ENCODE data around the gene ZDHHC24. TPM values are rescaled to one million over a fixed set of nuclear protein-coding genes. Genes with fewer than 3 reads are reported as not detected.

The ZDHHC24 gene
- total RNA-seq, 1 experiment from 2014 or later = 26.9 TPM

GRCh38 chr11:66556086-66556485, 10.2 kb upstream of the ZDHHC24 start:
- CTCF ChIA-PET = no interaction called here
- H3K4me3 ChIP-seq (ENCODE audit: low read depth, low read length) = no peak overlapping the region
- DNase-seq = no peak
- no TSS peak for BruUV-seq (replicated peaks)
- Mint-ChIP-seq H3K27ac (ENCODE audit: unreplicated experiment) (no peak overlapping the region), H3K27me3 (ENCODE audit: insufficient read depth, unreplicated experiment) (no peaks in the 10 kb centered on the region), H3K9me3 (ENCODE audit: unreplicated experiment) (no peaks in the 10 kb centered on the region), H3K36me3 (ENCODE audit: insufficient read depth, unreplicated experiment) (no peaks in the 10 kb centered on the region), H3K4me1 (ENCODE audit: low read depth, unreplicated experiment) (no peaks in the 10 kb centered on the region), H3K4me3 (ENCODE audit: unreplicated experiment) (no peak overlapping the region)
- intact Hi-C loops (cut with micrococcal nuclease; ENCODE audit: unreplicated experiment) = no loop called here
- TF ChIP-seq CTCF (IDR thresholded peaks at IDR 0.05; ENCODE audit: insufficient read depth in 1 of 2, low read depth in 1 of 2, low read length in 1 of 2, severe bottlenecking in 1 of 2, unreplicated experiment in 1 of 2) = no peak
- POLR2A ChIA-PET = no interaction called here
- no peaks in the 10 kb centered on the region for H3K9me3 ChIP-seq
- no peaks in the 10 kb centered on the region for H3K27me3 ChIP-seq (replicated peaks; ENCODE audit: control insufficient read depth, insufficient read depth, low read length)
- H3K4me1 ChIP-seq = peaks cover 6% of the 10 kb centered on the region; the same call in 1 of the 2 replicates
- H3K36me3 ChIP-seq (ENCODE audit: control insufficient read depth, insufficient read depth, low read length) = no peaks in the 10 kb centered on the region

DNA sequence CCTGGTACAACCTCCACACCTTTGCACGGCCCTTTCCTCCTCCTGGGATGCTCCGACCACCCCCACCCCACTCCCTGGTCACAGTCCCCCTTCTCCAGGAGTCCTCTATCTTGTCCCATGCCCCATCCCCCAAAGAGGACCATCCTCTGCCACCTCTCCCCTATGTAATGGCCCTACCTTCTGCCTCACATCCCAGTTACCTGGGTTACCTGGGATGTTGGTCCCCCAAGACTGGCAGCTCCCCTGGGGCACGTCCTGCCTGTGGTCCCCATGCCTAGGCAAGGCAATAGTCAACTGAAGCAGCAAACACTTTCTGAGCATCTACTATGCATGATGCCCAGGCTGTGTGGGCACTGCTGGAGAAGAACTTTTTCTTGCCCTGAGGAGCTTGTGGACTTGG, 9.6 kb upstream of the ZDHHC24 start:
- H3K36me3 Mint-ChIP-seq (ENCODE audit: insufficient read depth, unreplicated experiment) = no peaks in the 10 kb centered on the region
- no peak overlapping the region for H3K27ac Mint-ChIP-seq (ENCODE audit: unreplicated experiment)
- no peak overlapping the region for H3K4me3 Mint-ChIP-seq (ENCODE audit: unreplicated experiment)
- Histone ChIP-seq H3K36me3 (ENCODE audit: control insufficient read depth, insufficient read depth, low read length) (no peaks in the 10 kb centered on the region), H3K4me1 (peaks cover 8% of the 10 kb centered on the region; the same call in 1 of the 2 replicates), H3K27me3 (replicated peaks; ENCODE audit: control insufficient read depth, insufficient read depth, low read length) (no peaks in the 10 kb centered on the region), H3K4me3 (ENCODE audit: low read depth, low read length) (no peak overlapping the region), H3K9me3 (no peaks in the 10 kb centered on the region)
- BruUV-seq (replicated peaks) = no TSS peak
- no peaks in the 10 kb centered on the region for H3K9me3 Mint-ChIP-seq (ENCODE audit: unreplicated experiment)
- no peak for TF ChIP-seq CTCF (IDR thresholded peaks at IDR 0.05; ENCODE audit: insufficient read depth in 1 of 2, low read depth in 1 of 2, low read length in 1 of 2, severe bottlenecking in 1 of 2, unreplicated experiment in 1 of 2)
- ChIA-PET POLR2A (no interaction called here), CTCF (interaction anchor here (0.6 kb wide), 1 partner anchor 52 kb away, joined by 4 read pairs; no protein-coding TSS in a partner anchor)
- intact Hi-C loops (cut with micrococcal nuclease; ENCODE audit: unreplicated experiment) = no loop called here
- no peak for DNase-seq
- H3K4me1 Mint-ChIP-seq (ENCODE audit: low read depth, unreplicated experiment) = no peaks in the 10 kb centered on the region
- H3K27me3 Mint-ChIP-seq (ENCODE audit: insufficient read depth, unreplicated experiment) = no peaks in the 10 kb centered on the region

GRCh38 chr11:66554602-66555001, 8.8 kb upstream of the ZDHHC24 start:
- Histone ChIP-seq H3K4me1 (peaks cover 8% of the 10 kb centered on the region; the same call in 1 of the 2 replicates), H3K9me3 (no peaks in the 10 kb centered on the region), H3K4me3 (ENCODE audit: low read depth, low read length) (no peak overlapping the region), H3K27me3 (replicated peaks; ENCODE audit: control insufficient read depth, insufficient read depth, low read length) (no peaks in the 10 kb centered on the region), H3K36me3 (ENCODE audit: control insufficient read depth, insufficient read depth, low read length) (no peaks in the 10 kb centered on the region)
- intact Hi-C loops (cut with micrococcal nuclease; ENCODE audit: unreplicated experiment) = no loop called here
- no peaks in the 10 kb centered on the region for H3K9me3 Mint-ChIP-seq (ENCODE audit: unreplicated experiment)
- H3K4me1 Mint-ChIP-seq (ENCODE audit: low read depth, unreplicated experiment) = no peaks in the 10 kb centered on the region
- no peaks in the 10 kb centered on the region for H3K27me3 Mint-ChIP-seq (ENCODE audit: insufficient read depth, unreplicated experiment)
- H3K36me3 Mint-ChIP-seq (ENCODE audit: insufficient read depth, unreplicated experiment) = no peaks in the 10 kb centered on the region
- no TSS peak for BruUV-seq (replicated peaks)
- DNase-seq = no peak
- POLR2A ChIA-PET = no interaction called here
- H3K4me3 Mint-ChIP-seq (ENCODE audit: unreplicated experiment) = no peak overlapping the region
- TF ChIP-seq CTCF (IDR thresholded peaks at IDR 0.05; ENCODE audit: insufficient read depth in 1 of 2, low read depth in 1 of 2, low read length in 1 of 2, severe bottlenecking in 1 of 2, unreplicated experiment in 1 of 2) = no peak
- CTCF ChIA-PET = interaction anchor here (0.6 kb wide), 1 partner anchor 124 kb away, joined by 4 read pairs; no protein-coding TSS in a partner anchor
- no peak overlapping the region for H3K27ac Mint-ChIP-seq (ENCODE audit: unreplicated experiment)

Data from Caco-2 (cell line).